ENCODE data around the gene SULT2B1.
"Not testable (repeated sequence)": the region's sequence is repeated elsewhere in the genome, so short reads cannot be mapped to it uniquely, and the experiment has no call there.

The SULT2B1 gene

GRCh38 chr19:48533770-48534169, 18.2 kb upstream of the SULT2B1 start:
- no peak for TF ChIP-seq CTCF (conservative IDR thresholded peaks at IDR 0.05; ENCODE audit: low read depth, low read length)
- Histone ChIP-seq H3K4me1 (ENCODE audit: low read depth, poor library complexity, severe bottlenecking) (no peaks in the 10 kb centered on the region), H3K4me2 (no peak overlapping the region), H2AFZ (ENCODE audit: low read depth) (no peak overlapping the region), H3K9ac (no peak overlapping the region), H3K36me3 (ENCODE audit: insufficient read depth) (no peaks in the 10 kb centered on the region), H3K27me3 (ENCODE audit: insufficient read depth, low read depth) (peaks cover 79% of the 10 kb centered on the region), H3K27ac (no peak overlapping the region), H3K4me3 (IDR thresholded peaks at IDR 0.05; ENCODE audit: insufficient read depth, low read depth, low read length) (no peak overlapping the region), H4K20me1 (ENCODE audit: insufficient read depth) (no peaks in the 10 kb centered on the region), H3K79me2 (ENCODE audit: insufficient read depth, low read depth) (no peaks in the 10 kb centered on the region)

GRCh38 chr19:48537541-48537940, 14.4 kb upstream of the SULT2B1 start:
- Histone ChIP-seq H3K4me3 (IDR thresholded peaks at IDR 0.05; ENCODE audit: insufficient read depth, low read depth, low read length) (no peak overlapping the region), H3K79me2 (ENCODE audit: insufficient read depth, low read depth) (no peaks in the 10 kb centered on the region), H4K20me1 (ENCODE audit: insufficient read depth) (no peaks in the 10 kb centered on the region), H3K36me3 (ENCODE audit: insufficient read depth) (no peaks in the 10 kb centered on the region), H3K9ac (no peak overlapping the region), H3K4me2 (no peak overlapping the region), H2AFZ (ENCODE audit: low read depth) (no peak overlapping the region), H3K27ac (no peak overlapping the region), H3K27me3 (ENCODE audit: insufficient read depth, low read depth) (peaks cover 53% of the 10 kb centered on the region), H3K4me1 (ENCODE audit: low read depth, poor library complexity, severe bottlenecking) (no peaks in the 10 kb centered on the region)
- TF ChIP-seq CTCF (conservative IDR thresholded peaks at IDR 0.05; ENCODE audit: low read depth, low read length): no peak

GRCh38 chr19:48538057-48538456, 13.9 kb upstream of the SULT2B1 start:
- H2AFZ ChIP-seq (ENCODE audit: low read depth); H3K36me3 ChIP-seq (ENCODE audit: insufficient read depth); H4K20me1 ChIP-seq (ENCODE audit: insufficient read depth); H3K4me3 ChIP-seq (IDR thresholded peaks at IDR 0.05; ENCODE audit: insufficient read depth, low read depth, low read length); H3K27ac ChIP-seq; H3K79me2 ChIP-seq (ENCODE audit: insufficient read depth, low read depth); H3K9ac ChIP-seq; H3K4me2 ChIP-seq; H3K4me1 ChIP-seq (ENCODE audit: low read depth, poor library complexity, severe bottlenecking): not testable (repeated sequence)
- H3K27me3 ChIP-seq (ENCODE audit: insufficient read depth, low read depth): peaks cover 47% of the 10 kb centered on the region

GRCh38 chr19:48539503-48540096, 12.4 kb upstream of the SULT2B1 start:
- TF ChIP-seq CTCF (conservative IDR thresholded peaks at IDR 0.05; ENCODE audit: low read depth, low read length): no peak
- Histone ChIP-seq H3K4me1 (ENCODE audit: low read depth, poor library complexity, severe bottlenecking) (no peaks in the 10 kb centered on the region), H3K79me2 (ENCODE audit: insufficient read depth, low read depth) (no peaks in the 10 kb centered on the region), H3K4me2 (no peak overlapping the region), H3K9ac (no peak overlapping the region), H3K36me3 (ENCODE audit: insufficient read depth) (no peaks in the 10 kb centered on the region), H2AFZ (ENCODE audit: low read depth) (no peak overlapping the region), H3K4me3 (IDR thresholded peaks at IDR 0.05; ENCODE audit: insufficient read depth, low read depth, low read length) (no peak overlapping the region), H3K27me3 (ENCODE audit: insufficient read depth, low read depth) (peaks cover 33% of the 10 kb centered on the region), H3K27ac (no peak overlapping the region), H4K20me1 (ENCODE audit: insufficient read depth) (no peaks in the 10 kb centered on the region)

- Histone ChIP-seq H3K4me2 (no peak overlapping the region), H3K4me1 (ENCODE audit: low read depth, poor library complexity, severe bottlenecking) (no peaks in the 10 kb centered on the region), H3K9ac (no peak overlapping the region), H2AFZ (ENCODE audit: low read depth) (no peak overlapping the region), H3K36me3 (ENCODE audit: insufficient read depth) (no peaks in the 10 kb centered on the region), H3K4me3 (IDR thresholded peaks at IDR 0.05; ENCODE audit: insufficient read depth, low read depth, low read length) (no peak overlapping the region), H3K79me2 (ENCODE audit: insufficient read depth, low read depth) (no peaks in the 10 kb centered on the region), H3K27me3 (ENCODE audit: insufficient read depth, low read depth) (peaks cover 29% of the 10 kb centered on the region), H3K27ac (no peak overlapping the region), H4K20me1 (ENCODE audit: insufficient read depth) (no peaks in the 10 kb centered on the region)
- no peak for TF ChIP-seq CTCF (conservative IDR thresholded peaks at IDR 0.05; ENCODE audit: low read depth, low read length)
These were observed 11.9 kb upstream of the SULT2B1 start for GRCh38 chr19:48540110-48540509.

All from KMS-11 (cell line).